Activated T-helper 1 cell treated with anti-CD3 and anti-CD28 coated beads, Interleukin-12 subunit alpha, Interleukin-12 subunit beta, Interleukin-2, Interleukin-4 antibody, amounts not matched to agents 30 ng/mL and 10 ng/mL and 1 ng/mL, durations not matched to agents 14 hours and 24 hours and 36 hours (primary cell): ENCODE measurements around the gene KIF24. TPM values are rescaled to one million over a fixed set of nuclear protein-coding genes. Genes with fewer than 3 reads are reported as not detected.
"Not testable (repeated sequence)": the region's sequence is repeated elsewhere in the genome, so short reads cannot be mapped to it uniquely, and the experiment has no call there.

Source experiments
- DNase-seq: peaks from one replicate; pipeline ENCODE4 v3.0.0; 2021; ENCODE audit warnings: low spot score
- H3K27ac Mint-ChIP-seq: one replicate; pipeline ENCODE4 v1.8.0; 2021; ENCODE audit warnings: mild to moderate bottlenecking, mixed read lengths
- H3K27me3 Mint-ChIP-seq: one replicate; pipeline ENCODE4 v1.8.0; 2022; ENCODE audit warnings: mild to moderate bottlenecking, moderate library complexity, mixed read lengths; ENCODE audit not compliant: insufficient read depth
- H3K36me3 Mint-ChIP-seq: one replicate; pipeline ENCODE4 v1.8.0; 2021; ENCODE audit warnings: low read depth, mixed read lengths
- H3K4me1 Mint-ChIP-seq: one replicate; pipeline ENCODE4 v1.8.0; 2021; ENCODE audit warnings: low read depth, mixed read lengths
- H3K4me3 Mint-ChIP-seq: one replicate; pipeline ENCODE4 v1.8.0; 2021; ENCODE audit warnings: mild to moderate bottlenecking, moderate library complexity, mixed read lengths
- H3K9me3 Mint-ChIP-seq: one replicate; pipeline ENCODE4 v1.8.0; 2021; ENCODE audit warnings: mixed read lengths
- intact Hi-C: fragments of 100-400 bp; cut with micrococcal nuclease; formaldehyde crosslinking; loops from one replicate; pipeline ENCODE4 v1.15.1; 2024
- total RNA-seq: library from RNA; stranded (reverse); gene quantifications from 2 replicates; pipeline ENCODE4 v1.2.3, GENCODE V29; 2022

The KIF24 gene
- total RNA-seq, 1 donor from 2014 or later: 5.8 TPM

DNA sequence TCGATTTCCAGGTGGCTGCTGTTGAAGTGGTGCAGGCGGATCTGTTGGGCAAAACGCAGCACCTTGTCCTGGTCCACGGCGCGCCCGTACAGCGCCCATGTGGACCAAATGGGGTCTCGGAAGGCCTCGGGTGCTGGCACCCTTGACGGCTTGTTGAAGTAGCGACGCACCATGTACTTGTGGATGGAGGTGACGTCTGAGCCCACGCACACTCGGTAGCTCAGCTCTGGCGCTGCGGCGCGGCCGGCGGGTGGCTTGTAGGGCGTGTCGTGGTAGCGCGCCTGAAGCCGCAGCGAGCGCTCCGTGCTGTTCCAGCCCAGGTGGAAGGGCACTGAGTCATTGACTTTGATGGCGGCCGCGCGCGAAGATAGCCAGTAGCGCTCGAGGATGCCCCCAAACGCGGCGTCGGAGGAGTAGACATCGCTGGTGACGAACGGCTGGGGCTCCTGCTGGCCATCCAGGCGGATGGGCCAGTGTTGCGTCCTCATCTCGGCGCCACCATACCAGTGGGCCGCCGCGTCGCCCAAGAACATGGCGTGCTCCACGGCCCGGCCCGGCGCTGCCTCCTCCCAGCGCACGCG lies 42.9 kb upstream of the KIF24 start:
- Mint-ChIP-seq H3K36me3 (peaks cover 14% of the 10 kb centered on the region), H3K27me3 (peaks cover 4% of the 10 kb centered on the region), H3K4me1 (peaks cover 24% of the 10 kb centered on the region), H3K27ac (no peak overlapping the region), H3K9me3 (peaks cover 3% of the 10 kb centered on the region), H3K4me3 (no peak overlapping the region)
- no peak for DNase-seq
- intact Hi-C loops: no loop called here

DNA sequence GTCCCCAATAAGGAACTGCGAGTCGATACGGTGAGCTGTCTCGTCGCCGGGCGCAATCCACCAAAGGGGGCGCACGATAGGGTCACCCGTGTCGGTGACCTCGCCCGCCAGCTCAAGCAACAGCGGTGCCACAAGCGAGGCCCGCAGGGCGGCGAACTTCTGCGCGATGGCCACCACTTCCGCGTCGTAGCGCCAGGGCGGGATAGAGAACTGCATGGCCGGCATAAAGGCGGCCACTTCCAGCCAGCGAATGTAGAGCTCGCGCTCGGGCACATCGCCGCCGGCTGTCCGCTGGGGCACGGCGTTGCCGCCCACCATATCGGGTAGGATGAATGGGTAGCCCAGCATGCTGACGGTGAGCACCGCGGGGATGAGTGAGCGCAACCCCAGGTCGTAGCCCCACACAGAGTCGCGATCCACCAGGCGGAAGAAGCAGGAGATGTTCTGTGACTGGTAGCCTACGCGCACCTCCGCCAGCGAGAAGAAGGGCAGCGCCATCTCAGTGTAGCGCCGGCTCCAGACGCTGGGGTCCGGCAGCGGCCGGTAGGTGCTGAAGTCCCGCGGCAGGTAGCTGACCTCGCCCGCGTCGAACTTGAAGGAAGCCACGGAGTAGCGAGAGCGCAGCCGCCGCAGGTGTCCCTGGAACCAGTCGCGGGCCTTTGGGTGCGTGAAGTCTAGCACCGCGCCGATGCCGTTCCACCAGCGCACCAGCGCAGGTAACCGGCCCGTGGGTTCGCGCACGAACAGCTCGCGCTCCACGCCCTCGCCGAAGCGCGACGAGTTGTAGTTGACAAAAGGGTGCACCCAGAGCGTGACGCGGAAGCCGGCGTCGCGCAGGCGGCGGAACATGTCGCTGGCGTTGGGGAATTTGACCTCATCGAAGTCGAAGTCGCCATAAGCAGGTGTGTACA lies 42.2 kb upstream of the KIF24 start:
- Mint-ChIP-seq H3K27me3 (peaks cover 4% of the 10 kb centered on the region), H3K4me3 (no peak overlapping the region), H3K36me3 (peaks cover 18% of the 10 kb centered on the region), H3K27ac (no peak overlapping the region), H3K9me3 (peaks cover 8% of the 10 kb centered on the region), H3K4me1 (peaks cover 22% of the 10 kb centered on the region)
- no peak for DNase-seq
- intact Hi-C loops: no loop called here

DNA sequence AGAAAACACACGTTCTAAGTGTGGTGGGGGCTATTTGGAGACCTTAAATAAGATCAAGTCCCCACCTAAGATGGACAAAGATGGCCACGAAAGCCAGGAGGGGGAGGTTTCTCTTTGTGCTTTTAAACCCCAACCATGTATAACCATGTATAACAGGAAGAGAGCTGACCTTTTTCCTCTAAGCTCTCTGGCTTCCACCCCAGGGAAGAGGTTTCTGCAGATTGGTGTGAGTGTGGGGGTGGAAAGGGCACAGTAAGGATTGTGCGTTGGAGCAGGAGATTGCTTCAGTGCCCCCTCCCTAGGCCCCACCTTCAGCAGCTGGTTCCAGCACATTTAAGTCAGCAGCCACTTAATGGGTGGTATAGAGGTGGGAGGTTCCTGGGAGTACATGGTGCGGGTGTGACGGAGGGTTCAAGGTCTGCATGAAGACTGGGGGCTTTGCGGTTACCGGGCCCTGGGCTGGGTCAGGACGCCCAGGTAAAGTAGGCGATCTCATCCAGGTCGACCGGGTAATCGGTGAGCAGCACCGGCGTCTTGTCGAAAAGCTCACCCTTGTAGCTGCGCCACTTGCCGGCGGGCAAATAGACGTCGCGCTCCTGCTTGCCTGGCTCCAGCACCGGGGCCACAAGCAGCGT lies 41.4 kb upstream of the KIF24 start:
- no peak overlapping the region for H3K4me3 Mint-ChIP-seq
- peaks cover 18% of the 10 kb centered on the region for H3K36me3 Mint-ChIP-seq
- no peaks in the 10 kb centered on the region for H3K27me3 Mint-ChIP-seq
- no peak for DNase-seq
- no peak overlapping the region for H3K27ac Mint-ChIP-seq
- H3K9me3 Mint-ChIP-seq: peaks cover 8% of the 10 kb centered on the region
- intact Hi-C loops: no loop called here
- peaks cover 16% of the 10 kb centered on the region for H3K4me1 Mint-ChIP-seq

DNA sequence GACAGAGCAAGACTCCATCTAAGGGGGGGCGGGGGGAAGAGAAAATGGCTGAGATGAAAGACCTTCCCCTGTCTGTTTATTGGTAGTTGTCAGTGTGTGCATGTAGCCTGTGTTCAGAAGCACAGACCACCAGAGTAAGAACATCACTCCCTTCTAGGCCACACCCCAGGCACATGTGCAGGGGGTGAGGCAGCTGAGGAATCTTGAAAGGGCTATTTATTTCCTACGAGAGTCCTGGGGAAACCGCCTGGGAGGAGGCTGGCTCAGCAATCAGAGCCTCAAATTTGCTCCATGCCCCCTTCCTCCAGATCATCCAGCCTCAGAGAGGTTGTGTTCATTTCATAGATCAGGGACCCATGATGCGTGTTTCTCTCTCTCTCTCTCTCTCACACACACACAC lies 40.6 kb upstream of the KIF24 start:
- Mint-ChIP-seq H3K36me3 (peaks cover 18% of the 10 kb centered on the region), H3K4me1 (peaks cover 11% of the 10 kb centered on the region), H3K9me3 (peaks cover 8% of the 10 kb centered on the region), H3K27me3 (no peaks in the 10 kb centered on the region), H3K4me3 (no peak overlapping the region), H3K27ac (no peak overlapping the region)
- intact Hi-C loops: no loop called here
- DNase-seq: no peak

DNA sequence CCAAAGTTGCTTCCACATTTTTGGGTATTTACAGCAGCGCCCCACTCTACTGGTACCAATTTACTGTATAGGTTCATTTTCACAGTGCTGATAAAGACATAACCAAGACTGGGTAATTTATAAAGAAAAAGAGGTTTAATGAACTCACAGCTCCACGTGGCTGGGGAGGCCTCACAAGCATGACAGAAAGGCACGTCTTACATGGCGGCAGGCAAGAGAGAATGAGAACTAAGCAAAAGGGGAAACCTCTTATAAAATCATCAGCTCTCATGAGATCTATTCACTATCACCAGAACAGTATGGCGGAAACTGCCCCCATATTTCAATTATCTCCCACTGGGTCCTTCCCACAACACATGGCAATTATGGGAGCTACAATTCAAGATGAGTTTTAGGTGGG lies 39.7 kb upstream of the KIF24 start:
- H3K9me3 Mint-ChIP-seq, intact Hi-C loops, H3K4me3 Mint-ChIP-seq, H3K27ac Mint-ChIP-seq, H3K27me3 Mint-ChIP-seq, DNase-seq: not testable (repeated sequence)
- Mint-ChIP-seq H3K4me1 (peaks cover 19% of the 10 kb centered on the region), H3K36me3 (peaks cover 21% of the 10 kb centered on the region)

DNA sequence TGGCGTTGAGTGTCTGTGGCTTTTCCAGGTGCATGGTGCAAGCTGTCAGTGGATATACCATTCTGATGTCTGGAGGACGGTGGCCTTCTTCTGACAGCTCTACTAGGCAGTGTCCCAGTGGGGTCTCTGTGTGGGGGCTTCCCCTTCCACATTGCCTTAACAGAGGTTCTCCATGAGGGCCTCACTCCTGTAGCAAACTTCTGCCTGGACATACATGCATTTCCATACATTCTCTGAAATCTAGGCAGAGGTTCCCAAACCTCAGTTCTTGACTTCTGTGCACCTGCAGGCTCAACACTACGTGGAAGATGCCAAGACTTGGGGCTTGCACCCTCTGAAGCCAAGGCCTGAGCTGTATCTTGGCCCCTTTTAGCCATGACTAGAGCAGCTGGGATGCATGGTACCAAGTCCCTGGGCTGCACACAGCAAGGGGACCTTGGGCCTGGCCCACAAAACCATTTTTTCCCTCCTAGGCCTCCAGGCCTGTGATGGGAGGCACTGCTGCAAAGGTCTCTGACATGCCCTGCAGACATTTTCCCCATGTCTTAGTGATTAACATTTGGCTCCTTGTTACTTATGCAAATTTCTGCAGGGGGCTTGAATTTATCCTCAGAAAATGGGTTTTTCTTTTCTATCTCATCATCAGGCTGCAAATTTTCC lies 38.8 kb upstream of the KIF24 start:
- Mint-ChIP-seq H3K4me1 (peaks cover 24% of the 10 kb centered on the region), H3K36me3 (peaks cover 21% of the 10 kb centered on the region)
- H3K27ac Mint-ChIP-seq, H3K9me3 Mint-ChIP-seq, H3K27me3 Mint-ChIP-seq, H3K4me3 Mint-ChIP-seq, DNase-seq, intact Hi-C loops: not testable (repeated sequence)

DNA sequence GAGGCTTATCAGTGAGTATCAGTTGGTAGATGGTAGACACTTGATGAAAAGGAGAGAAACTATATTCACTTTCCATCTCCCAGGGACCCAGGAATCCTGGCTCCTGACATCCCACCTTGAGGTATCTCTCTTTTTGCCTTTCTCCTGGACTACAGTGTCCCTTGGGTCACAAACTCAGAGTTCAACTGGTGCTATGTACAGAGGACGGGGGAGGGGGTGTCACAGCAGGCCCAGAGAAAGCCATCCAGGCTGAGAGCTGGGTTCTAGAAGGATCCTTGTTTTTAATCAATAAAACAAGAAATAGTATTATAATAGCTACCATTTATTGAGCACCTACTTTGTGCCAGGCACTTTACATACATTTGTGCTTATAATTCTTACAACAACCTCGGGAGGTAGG lies 37.3 kb upstream of the KIF24 start:
- Mint-ChIP-seq H3K27me3 (no peaks in the 10 kb centered on the region), H3K4me1 (peaks cover 24% of the 10 kb centered on the region), H3K9me3 (peaks cover 8% of the 10 kb centered on the region), H3K4me3 (no peak overlapping the region), H3K27ac (no peak overlapping the region), H3K36me3 (peaks cover 21% of the 10 kb centered on the region)
- no peak for DNase-seq
- intact Hi-C loops: no loop called here

DNA sequence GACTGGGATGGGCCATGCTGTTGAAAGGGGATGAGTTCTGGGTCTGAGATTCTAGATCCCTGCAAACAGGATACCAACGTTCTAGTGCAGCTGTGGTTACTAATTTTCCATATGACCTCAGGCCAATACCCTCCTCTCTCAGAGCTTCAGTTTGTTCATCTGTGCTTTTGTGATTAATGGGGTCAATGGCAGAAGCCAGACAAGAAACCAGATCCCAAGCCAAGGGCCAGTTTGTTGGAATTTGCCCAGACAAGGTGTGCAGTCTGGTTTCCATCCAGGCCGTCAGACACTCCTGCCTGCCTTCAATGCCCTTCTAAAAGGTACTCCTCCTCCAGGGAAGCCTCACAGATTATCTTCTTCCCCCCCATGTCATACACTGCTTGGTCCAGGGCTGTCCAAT lies 36.2 kb upstream of the KIF24 start:
- Mint-ChIP-seq H3K9me3 (peaks cover 8% of the 10 kb centered on the region), H3K27me3 (no peaks in the 10 kb centered on the region), H3K36me3 (peaks cover 17% of the 10 kb centered on the region), H3K27ac (no peak overlapping the region), H3K4me3 (no peak overlapping the region), H3K4me1 (peaks cover 20% of the 10 kb centered on the region)
- no peak for DNase-seq
- intact Hi-C loops: no loop called here

DNA sequence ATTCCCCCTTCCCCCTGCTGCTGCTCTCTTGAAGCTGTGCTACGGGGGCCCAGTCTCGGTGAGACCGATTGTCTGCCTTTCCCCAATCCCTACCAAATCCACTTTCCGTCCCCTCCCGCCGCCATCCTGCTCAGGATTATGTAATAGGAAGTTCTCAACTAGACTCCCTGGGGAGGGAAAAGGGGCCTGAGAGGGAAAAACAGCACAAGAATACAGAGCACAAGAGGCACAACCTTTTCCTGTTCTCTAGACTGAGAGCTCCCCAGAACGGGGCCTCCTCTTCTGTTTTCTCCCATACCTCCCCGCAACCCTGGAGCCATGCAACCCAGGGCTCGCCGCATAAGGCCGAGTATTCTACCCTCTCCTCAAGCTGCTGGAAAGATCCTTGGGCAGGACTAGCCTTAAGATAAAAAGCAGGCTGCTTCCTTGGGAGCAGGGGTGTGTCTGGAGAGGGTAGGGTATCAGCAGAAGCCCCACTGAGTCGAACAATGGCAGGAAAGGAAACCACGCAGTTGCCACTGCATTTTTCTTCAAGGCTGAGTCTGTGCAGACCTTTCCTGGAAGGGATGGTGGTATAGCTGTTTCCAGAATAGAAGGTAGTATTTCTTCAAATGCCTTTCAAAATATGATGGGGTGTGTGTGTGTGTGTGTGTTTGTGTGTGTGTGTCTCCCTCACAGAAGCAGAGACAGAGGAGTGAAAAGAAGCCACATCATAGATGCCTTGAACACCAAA lies 34.7 kb upstream of the KIF24 start:
- no peak for DNase-seq
- H3K36me3 Mint-ChIP-seq: peaks cover 12% of the 10 kb centered on the region
- peaks cover 8% of the 10 kb centered on the region for H3K9me3 Mint-ChIP-seq
- peaks cover 14% of the 10 kb centered on the region for H3K4me1 Mint-ChIP-seq
- no peaks in the 10 kb centered on the region for H3K27me3 Mint-ChIP-seq
- peak overlapping the region; percentile 32 for H3K4me3 Mint-ChIP-seq
- peak overlapping the region; percentile 19 for H3K27ac Mint-ChIP-seq
- intact Hi-C loops: no loop called here

DNA sequence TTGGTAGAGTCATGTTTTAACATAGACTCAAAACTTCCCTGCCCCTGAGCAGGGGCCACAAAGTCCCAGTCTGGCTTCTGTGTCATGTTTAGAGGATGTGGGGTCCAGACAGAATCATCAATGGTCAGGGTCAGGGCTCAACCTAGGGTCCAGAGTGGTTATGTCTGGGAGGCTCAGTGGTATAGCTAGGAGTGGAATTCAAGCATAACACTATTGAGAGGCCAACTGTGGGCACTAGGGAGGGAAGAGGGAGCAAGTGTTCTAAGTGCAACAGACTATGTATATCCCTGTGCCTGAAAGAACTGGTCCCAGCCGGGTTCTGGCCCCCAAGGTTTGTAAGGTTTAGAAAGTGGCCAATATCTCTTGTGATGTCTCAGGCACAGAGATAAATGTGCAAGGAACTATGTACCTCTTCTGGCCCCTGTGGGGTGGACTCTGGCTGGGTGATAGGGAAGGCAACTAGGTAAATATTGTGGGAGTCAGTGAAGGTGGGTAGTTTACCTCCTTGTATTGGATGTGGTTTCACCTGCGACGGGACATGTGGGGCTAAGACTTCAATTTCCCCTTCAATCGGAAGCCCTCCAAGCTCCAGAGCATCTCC lies 33.6 kb upstream of the KIF24 start:
- Mint-ChIP-seq H3K36me3 (peaks cover 8% of the 10 kb centered on the region), H3K27me3 (no peaks in the 10 kb centered on the region), H3K9me3 (peaks cover 8% of the 10 kb centered on the region), H3K4me1 (peaks cover 14% of the 10 kb centered on the region), H3K4me3 (no peak overlapping the region), H3K27ac (no peak overlapping the region)
- intact Hi-C loops: no loop called here
- DNase-seq: no peak

DNA sequence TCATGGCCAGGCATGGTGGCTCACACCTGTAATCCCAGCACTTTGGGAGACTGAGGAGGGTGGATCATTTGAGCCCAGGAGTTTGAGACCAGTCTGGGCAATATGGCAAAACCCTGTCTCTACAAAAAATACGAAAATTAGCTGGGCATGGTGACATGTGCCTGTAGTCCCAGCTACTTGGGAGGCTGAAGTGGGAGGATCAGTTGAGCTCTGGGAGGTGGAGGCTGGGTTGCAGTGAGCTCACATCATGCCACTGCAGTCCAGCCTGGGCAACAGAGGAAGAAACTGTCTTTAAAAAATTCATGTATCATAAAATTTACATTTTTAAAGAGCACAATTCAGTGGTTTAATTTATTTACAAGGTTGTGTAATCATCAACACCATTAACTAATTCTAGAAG lies 23.9 kb upstream of the KIF24 start:
- H3K4me3 Mint-ChIP-seq, H3K27me3 Mint-ChIP-seq, DNase-seq, H3K27ac Mint-ChIP-seq, intact Hi-C loops, H3K4me1 Mint-ChIP-seq: not testable (repeated sequence)
- H3K9me3 Mint-ChIP-seq: peaks cover 13% of the 10 kb centered on the region
- H3K36me3 Mint-ChIP-seq: peaks cover 12% of the 10 kb centered on the region

DNA sequence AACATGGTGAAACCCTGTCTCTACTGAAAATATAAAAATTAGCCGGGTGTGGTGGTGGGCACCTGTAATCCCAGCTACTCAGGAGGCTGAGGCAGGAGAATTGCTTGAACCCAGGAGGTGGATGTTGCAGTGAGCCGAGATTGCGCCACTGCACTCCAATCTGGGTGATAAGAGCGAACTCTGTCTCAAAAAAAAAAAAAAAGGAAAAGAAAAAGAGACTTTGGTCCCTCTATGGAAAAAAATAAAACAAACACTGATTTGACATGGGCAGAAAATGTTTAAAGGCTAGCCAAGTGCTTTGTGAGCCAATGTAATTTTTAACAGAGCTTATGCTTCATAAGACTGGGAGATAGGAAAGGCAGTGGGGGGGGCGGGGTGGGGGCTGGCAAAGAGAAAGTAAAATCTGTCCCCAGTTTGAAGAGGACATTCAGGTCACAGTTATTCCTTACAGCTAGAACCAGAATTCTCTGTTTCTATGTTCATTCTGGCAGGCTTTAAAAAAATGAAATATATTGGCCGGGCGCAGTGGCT lies 23.1 kb upstream of the KIF24 start:
- H3K27me3 Mint-ChIP-seq, DNase-seq, H3K27ac Mint-ChIP-seq, H3K4me3 Mint-ChIP-seq, H3K4me1 Mint-ChIP-seq, intact Hi-C loops: not testable (repeated sequence)
- H3K36me3 Mint-ChIP-seq: peaks cover 12% of the 10 kb centered on the region
- peaks cover 13% of the 10 kb centered on the region for H3K9me3 Mint-ChIP-seq
